NCI-H2171 (cell line): ENCODE data around the gene RBFOX1.
"Not testable (repeated sequence)": the region's sequence is repeated elsewhere in the genome, so short reads cannot be mapped to it uniquely, and the experiment has no call there.

Source experiments
- DNase-seq: peaks from one replicate; lab custom pipeline; 2025; lab: John Stamatoyannopoulos, UW

The RBFOX1 gene

GRCh38 chr16:7471268-7471667 lies 138.6 kb downstream of the RBFOX1 start:
- no peak for DNase-seq

GRCh38 chr16:7482032-7482431 lies 149.4 kb downstream of the RBFOX1 start:
- no peak for DNase-seq

- DNase-seq, result no peak
Measured at GRCh38 chr16:7482596-7483290, 150.1 kb downstream of the RBFOX1 start.

GRCh38 chr16:7487574-7488323 lies 155.1 kb downstream of the RBFOX1 start:
- no peak for DNase-seq

GRCh38 chr16:7492122-7492521 lies 159.5 kb downstream of the RBFOX1 start:
- no peak for DNase-seq

DNA sequence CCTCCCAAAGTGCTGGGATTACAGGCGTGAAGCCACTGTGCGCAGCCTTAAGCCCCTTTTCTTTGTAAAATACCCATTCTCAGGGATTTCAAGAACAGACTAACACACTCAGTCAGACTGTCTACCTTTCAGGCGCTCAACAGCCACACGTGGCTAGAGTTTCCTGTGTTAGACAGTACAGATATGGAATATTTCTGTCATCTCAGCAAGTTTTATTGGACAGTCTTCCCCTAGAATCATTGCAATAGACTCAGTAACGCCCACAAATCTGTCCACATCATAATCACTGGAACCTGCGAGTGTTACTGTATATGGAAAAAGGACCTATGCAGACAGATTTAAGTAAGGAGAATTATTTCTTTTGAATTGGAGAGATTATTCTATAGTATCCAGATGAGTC lies 160.5 kb downstream of the RBFOX1 start:
- DNase-seq, result no peak

DNA sequence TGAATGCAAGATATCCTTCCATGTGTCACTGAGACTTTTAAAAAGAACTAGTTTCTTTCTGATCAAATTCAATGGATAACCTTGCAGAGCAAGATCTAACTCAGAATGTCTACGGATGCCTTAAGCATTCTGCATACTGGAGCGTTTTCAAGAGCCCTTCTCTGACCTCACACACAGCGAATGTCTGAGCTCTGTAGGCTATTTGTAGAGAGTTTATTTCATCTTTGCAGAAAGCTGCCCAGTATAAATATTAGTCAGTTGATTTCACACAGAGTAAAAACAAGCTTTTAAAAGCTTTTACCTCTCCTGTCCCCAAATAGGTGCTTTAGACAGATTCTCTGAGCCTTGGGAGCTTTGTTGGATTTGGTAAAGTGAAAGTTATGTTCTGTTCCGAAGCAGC lies 165.0 kb downstream of the RBFOX1 start:
- DNase-seq, result no peak

GRCh38 chr16:7501868-7502267 lies 169.2 kb downstream of the RBFOX1 start:
- no peak for DNase-seq

GRCh38 chr16:7502591-7503157 lies 170.0 kb downstream of the RBFOX1 start:
- DNase-seq, result not testable (repeated sequence)

DNA sequence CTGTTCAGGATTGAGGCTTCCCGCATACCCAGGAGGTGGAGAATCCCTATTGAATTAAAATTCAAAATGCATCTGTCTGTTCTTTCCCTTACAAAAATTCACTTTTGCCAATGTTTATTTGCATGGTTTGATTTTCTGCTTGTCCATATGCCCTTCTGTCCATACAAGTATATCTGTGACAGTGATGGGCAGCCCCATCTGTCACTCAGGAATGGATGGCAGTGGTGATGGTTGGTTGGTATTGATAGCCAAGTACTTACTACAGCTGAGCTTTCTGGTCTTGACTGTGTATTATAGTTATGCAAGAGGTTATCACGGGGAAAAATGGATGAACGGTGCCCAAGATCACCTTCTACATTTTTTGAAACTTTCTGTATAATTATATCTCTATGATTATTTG lies 171.0 kb downstream of the RBFOX1 start:
- no peak for DNase-seq

DNA sequence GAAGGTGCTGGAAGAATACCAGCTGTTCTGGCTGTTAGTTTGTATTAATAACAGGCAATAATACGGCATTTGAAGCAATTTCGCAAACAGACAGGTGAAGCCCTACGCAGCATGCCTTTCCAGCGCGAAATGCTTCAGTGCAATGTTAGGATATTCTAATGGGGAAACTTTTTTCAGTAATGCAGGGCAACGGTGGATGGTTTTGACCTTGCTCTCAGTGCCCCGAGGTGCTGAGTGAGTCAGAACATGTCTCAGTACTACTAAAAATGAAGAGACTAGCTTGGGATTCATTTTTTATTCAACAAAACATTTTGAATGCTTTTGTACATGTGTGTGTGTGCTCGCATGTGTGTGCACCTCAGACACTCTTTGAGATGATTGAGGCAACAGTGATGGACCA lies 172.2 kb downstream of the RBFOX1 start:
- DNase-seq, result no peak

GRCh38 chr16:7505495-7505894 lies 172.8 kb downstream of the RBFOX1 start:
- DNase-seq, result no peak

GRCh38 chr16:7506363-7506762 lies 173.7 kb downstream of the RBFOX1 start:
- DNase-seq, result no peak

- DNase-seq, result no peak
Measured at GRCh38 chr16:7508656-7509055, 176.0 kb downstream of the RBFOX1 start.

DNA sequence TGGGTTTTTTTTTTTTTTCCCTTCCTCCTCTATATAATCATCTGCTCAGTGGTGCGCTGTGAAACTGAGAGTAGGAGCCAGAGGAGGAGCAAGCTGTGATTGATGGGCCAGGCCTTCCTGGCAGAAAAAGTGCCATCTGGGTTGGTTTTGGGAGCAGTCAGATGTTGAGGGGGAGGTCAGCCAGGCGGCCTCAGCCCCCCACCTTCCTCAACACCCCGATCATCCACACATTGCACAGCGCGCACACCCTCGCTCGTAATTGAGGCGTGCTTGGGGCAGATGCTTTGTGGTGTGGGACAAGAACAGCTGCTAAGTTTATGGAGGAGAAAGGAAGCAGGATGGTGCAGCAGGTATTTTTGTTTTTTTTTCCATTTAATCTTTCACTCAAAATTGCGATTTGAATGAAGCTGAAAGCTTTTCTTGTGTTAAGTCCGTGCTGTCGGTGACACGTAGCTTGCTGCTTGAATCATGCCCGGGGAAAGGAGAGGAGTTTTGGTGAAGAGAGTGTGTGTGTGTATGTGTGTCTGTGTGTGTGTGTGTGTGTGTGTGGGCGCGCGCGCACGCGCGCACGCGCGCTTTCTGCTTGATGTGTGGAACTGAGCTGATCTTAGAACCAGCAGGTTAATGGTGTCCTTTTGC lies 177.4 kb downstream of the RBFOX1 start:
- no peak for DNase-seq

GRCh38 chr16:7511549-7512260 lies 179.1 kb downstream of the RBFOX1 start:
- DNase-seq, result no peak

GRCh38 chr16:7512503-7512902 lies 179.9 kb downstream of the RBFOX1 start:
- DNase-seq, result no peak

DNA sequence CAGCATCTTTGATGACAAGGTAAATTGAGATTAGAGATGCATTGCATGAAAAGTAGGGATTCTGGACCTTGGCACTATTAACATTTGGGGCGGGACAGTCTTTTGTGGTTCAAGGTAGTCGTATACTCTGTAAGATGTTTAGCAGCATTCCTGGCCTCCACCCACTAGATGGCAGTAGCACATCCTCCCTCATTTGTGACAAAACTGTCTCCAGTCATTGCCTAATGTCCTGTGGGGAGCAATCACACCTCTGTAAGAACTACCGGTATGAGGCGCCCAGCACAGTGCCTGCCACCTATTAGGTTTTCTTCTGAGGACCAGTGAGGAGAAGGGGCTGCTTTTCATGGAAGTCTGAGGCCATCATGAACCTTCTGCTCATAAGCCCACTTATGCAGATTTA lies 180.8 kb downstream of the RBFOX1 start:
- no peak for DNase-seq

- DNase-seq, result no peak
Measured at GRCh38 chr16:7515543-7515942, 182.9 kb downstream of the RBFOX1 start.

GRCh38 chr16:7517496-7517895 lies 184.9 kb downstream of the RBFOX1 start:
- DNase-seq, result no peak

- DNase-seq, result no peak
Measured at GRCh38 chr16:7518158-7518557, 185.5 kb downstream of the RBFOX1 start.

GRCh38 chr16:7521834-7522233 lies 189.2 kb downstream of the RBFOX1 start:
- no peak for DNase-seq
